A549 treated with AZD9567 at 1 μM for 4 hours (cell line): ENCODE results near the gene ELMO2. TPM values are rescaled to one million over a fixed set of nuclear protein-coding genes. Genes with fewer than 3 reads are reported as not detected.

ENCODE experiments used
- total RNA-seq: library from RNA; stranded (reverse); fragments of 200-300 nt; extraction: Qiagen RNA extraction; gene quantifications from 5 replicates; pipeline ENCODE4 v1.2.3, GENCODE V29; 2022; ENCODE audit not compliant: insufficient read depth

ELMO2 gene, protein sequence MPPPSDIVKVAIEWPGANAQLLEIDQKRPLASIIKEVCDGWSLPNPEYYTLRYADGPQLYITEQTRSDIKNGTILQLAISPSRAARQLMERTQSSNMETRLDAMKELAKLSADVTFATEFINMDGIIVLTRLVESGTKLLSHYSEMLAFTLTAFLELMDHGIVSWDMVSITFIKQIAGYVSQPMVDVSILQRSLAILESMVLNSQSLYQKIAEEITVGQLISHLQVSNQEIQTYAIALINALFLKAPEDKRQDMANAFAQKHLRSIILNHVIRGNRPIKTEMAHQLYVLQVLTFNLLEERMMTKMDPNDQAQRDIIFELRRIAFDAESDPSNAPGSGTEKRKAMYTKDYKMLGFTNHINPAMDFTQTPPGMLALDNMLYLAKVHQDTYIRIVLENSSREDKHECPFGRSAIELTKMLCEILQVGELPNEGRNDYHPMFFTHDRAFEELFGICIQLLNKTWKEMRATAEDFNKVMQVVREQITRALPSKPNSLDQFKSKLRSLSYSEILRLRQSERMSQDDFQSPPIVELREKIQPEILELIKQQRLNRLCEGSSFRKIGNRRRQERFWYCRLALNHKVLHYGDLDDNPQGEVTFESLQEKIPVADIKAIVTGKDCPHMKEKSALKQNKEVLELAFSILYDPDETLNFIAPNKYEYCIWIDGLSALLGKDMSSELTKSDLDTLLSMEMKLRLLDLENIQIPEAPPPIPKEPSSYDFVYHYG
- 21.5 to 28.9 TPM (median 22.4 TPM) in 5 replicates for total RNA-seq

DNA sequence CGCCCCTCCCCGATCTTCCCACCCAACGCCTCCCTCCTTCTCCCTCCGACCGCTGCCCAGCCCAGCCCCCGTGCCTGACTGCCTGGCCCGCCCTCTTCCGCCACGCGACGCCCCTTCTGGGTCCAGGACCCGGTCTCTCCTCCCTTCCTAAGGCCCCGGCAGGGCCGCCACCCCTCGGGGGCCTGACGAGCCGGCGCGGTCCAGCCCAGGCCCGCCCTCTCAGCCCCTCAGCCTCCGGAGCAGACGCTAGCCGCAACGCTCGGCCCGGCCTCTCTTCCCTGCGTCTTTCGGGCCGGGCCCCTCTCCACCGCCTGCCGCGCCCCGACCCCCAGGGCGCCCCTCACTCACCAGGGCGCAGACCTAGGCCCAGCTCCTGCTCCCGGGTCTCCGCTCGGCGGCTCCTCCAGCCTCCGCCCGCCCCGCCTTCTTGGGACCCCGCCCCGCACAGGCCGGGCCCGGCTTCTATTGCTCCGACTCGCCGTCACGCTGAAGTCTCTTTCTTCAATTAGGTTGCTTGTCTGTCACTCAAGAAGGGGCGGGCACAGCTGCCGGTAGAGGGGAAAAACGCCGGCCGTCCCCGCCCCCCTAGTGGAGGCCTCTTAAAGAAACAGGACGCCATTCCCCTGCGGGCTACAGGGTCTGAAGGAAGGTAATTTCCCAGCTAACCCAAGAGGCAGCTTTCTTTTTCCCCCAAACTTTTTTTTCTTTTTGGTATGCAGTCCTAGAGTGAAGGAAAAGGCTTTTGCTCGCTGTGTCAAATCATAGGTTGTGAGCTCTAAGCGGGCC is at the start of gene ELMO2:
Gene ELMO2 (minus strand): TSS at position 416 of the 786 bp plus-strand sequence. CDS start 12,133 bp downstream, outside the sequence.

Other genes with a start within 250 kb of the ELMO2 start
- gene CDH22, start 98.1 kb downstream of the ELMO2 start, total RNA-seq: 0.03 to 0.05 TPM (median 0.05 TPM) in 3 of 5 replicates, not detected in the others
- gene ZNF334, start 106.9 kb upstream of the ELMO2 start, total RNA-seq: not detected in 5 replicates
- not detected in 5 replicates for gene OCSTAMP, start 144.0 kb upstream of the ELMO2 start, total RNA-seq
- gene SLC13A3, start 244.8 kb upstream of the ELMO2 start, total RNA-seq: 0.03 to 0.11 TPM (median 0.05 TPM) in 3 of 5 replicates, not detected in the others